ENCODE data around the gene C3orf49. TPM values are rescaled to one million over a fixed set of nuclear protein-coding genes. Genes with fewer than 3 reads are reported as not detected.

The C3orf49 gene
- total RNA-seq, 1 experiment from 2014 or later: not detected

DNA sequence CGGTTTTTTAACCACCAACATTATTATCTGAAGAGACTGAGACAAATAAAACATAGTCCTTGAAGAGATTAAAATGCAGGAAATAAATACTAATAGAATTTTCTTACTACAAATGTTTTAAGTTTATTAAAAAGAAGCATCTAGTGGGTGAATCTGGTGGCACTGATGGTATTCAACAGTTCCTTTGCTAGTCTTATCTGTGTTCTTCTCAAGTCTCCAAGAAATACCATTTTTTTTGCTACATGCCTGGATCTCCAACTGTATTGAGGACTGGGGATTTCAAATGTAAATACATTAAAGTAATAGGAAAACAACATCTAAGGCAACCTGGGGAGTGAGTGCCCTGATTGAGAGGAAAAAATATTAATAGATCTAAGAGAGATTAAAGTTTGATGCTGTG is 22.6 kb downstream of the C3orf49 start:
- no peak for DNase-seq (ENCODE audit: low read depth, low spot score)
- in situ Hi-C loops (cut with HindIII; ENCODE audit: low pct_unique_long_range_greater_than_20kb, low sequenced_read_pairs): no loop called here

DNA sequence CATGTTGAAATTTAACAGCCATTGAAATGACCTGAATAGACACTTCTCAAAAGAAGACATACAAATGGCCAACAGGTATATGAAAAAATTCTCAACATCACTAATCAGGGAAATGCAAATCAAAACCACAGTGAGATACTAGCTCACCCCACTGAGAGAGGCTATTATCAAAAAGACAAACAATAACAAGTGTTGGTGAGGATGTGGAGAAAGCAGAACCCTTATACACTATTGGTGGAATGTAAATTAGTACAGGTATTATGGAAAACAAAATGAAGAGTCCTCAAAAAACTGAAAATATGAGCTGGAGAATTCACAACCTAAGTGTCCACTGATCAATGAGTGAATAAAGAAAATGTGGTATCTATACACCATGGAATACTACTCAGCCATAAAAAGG is 23.0 kb downstream of the C3orf49 start:
- in situ Hi-C loops (cut with HindIII; ENCODE audit: low pct_unique_long_range_greater_than_20kb, low sequenced_read_pairs): no loop called here
- no peak for DNase-seq (ENCODE audit: low read depth, low spot score)

DNA sequence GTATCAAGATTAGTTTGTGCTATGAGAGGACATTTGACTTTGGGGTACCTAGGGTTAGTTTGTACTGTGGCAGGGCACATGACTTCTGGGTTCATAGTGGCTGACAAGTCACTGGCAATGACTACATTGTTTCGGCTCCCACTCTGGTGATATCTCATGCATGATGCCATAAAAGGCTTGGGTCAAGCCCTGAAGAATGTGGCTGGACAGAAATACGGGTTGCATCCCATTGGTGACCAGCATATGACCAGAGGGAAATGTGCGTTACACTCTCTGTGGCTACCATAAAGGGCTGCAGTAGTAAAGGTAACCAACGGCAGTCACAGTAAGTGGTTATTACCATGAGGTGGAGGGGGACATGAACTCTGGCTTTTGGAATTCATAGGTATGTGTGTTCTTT is 26.1 kb downstream of the C3orf49 start:
- in situ Hi-C loops (cut with HindIII; ENCODE audit: low pct_unique_long_range_greater_than_20kb, low sequenced_read_pairs): no loop called here
- DNase-seq (ENCODE audit: low read depth, low spot score): no peak

DNA sequence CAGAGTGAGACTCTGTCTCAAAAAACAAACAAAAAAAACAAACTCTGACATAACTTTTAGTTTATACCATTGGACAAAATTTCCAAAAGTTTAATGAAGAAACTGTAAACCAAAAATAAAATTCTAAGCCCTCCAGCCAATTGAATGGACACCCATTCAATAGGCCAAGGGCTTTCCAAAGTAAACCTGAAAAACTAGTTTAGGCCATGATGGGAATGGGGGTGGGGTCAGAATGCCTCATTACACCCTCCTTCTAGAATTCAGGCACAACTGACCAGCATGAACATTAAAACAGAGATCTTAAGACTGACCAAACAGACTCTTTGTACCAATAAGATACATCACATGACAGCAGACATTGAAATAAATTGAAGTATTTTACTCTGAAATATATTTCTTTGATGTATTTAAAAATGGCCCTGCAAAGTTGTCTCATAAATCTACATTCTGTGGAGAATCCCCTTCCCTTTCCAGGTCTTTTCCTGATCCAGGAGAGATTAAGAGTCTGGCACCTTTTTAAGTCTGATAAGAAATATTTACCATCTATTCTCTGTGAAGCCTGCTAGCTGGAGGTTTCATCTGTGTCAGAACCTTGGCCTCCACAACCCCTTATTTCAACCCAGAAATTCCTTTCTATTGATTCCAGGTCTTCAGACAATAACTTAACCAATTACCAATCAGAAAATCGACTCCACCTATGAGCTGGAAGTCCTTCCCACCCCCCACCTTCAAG is 28.8 kb downstream of the C3orf49 start:
- in situ Hi-C loops (cut with HindIII; ENCODE audit: low pct_unique_long_range_greater_than_20kb, low sequenced_read_pairs): no loop called here
- DNase-seq (ENCODE audit: low read depth, low spot score): no peak

DNA sequence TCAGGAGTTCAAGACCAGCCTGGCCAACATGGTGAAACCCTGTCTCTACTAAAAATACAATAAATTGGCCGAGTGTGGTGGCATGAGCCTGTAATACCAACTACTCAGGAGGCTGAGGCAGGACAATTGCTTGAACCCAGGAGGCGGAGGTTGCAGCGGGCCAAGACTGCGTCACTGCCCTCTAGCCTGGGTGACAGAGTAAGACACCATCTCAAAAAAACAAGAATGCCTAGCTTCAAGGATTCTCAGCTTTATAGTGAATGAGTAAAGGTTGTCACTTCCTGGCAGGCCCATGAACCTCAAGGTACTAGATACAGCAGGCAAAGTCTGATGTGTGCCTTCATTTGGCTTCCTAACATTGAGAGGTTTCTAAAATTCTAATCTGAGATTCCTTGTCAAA is 30.1 kb downstream of the C3orf49 start:
- DNase-seq (ENCODE audit: low read depth, low spot score): no peak
- in situ Hi-C loops (cut with HindIII; ENCODE audit: low pct_unique_long_range_greater_than_20kb, low sequenced_read_pairs): no loop called here

DNA sequence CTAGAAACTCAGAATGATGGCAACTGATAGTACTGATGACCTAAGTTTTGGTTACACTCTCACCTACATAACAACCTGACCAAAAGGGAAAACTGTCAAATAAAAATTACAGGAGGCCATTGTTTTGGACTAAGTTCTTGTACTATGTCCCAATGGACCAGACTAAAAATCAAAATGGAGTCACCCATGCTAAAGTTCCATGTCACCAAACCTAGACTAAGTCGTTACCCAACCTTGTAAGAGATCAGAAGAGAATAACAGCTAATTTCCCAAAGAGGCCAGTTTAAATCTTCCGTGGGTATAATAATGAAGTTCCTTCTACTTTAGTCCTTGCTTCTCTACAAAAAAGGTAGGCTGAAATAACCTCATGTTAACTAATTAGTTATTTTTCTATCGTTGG is 32.2 kb downstream of the C3orf49 start:
- in situ Hi-C loops (cut with HindIII; ENCODE audit: low pct_unique_long_range_greater_than_20kb, low sequenced_read_pairs): no loop called here
- DNase-seq (ENCODE audit: low read depth, low spot score): no peak

DNA sequence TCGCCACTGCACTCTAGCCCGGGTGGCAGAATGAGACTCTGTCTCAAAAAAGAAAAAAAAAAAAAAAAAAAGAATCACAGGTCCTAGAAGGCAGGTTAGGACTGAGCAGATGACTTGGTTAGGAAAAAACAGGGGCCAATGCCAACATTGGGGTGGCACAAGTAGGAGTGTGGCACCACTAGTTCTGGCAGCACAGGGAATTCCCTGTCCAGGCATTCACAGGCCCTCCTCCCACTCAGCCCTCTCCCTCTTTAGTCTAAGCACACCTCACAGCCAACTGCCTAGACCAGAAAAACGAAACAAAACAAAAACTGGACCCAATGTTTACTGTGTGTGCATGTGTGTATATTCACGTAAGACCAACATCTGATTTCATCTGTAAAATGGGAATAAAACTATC is 34.0 kb downstream of the C3orf49 start:
- in situ Hi-C loops (cut with HindIII; ENCODE audit: low pct_unique_long_range_greater_than_20kb, low sequenced_read_pairs): no loop called here
- DNase-seq (ENCODE audit: low read depth, low spot score): no peak

DNA sequence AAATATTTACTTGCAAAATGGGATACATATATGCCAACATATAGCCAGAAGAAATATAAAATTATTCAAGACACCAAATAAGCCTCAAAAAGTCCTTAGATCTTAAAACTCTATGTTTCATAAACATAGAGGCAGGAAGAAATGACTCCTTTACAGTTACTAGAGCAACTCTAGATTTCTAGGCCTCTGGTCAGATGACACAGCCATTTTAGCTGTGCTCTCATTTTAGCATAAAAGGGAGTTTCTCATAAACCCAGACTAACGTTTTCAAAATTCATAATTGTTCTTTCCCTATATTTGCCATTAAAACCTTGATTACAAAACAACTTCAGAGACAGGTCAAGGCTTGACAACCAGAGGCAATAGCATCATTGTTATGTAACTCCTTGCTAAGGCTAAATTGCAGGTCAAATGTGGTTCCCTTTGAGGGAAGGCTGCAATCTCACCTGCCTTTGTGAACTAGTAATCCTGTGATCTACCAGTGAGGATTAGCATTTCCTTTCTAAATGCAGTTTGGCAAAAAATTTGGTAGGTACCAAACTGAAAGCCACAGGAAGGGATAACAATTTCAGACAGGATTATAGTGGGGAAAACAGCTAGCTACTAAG is 36.3 kb downstream of the C3orf49 start:
- in situ Hi-C loops (cut with HindIII; ENCODE audit: low pct_unique_long_range_greater_than_20kb, low sequenced_read_pairs): no loop called here
- no peak for DNase-seq (ENCODE audit: low read depth, low spot score)

DNA sequence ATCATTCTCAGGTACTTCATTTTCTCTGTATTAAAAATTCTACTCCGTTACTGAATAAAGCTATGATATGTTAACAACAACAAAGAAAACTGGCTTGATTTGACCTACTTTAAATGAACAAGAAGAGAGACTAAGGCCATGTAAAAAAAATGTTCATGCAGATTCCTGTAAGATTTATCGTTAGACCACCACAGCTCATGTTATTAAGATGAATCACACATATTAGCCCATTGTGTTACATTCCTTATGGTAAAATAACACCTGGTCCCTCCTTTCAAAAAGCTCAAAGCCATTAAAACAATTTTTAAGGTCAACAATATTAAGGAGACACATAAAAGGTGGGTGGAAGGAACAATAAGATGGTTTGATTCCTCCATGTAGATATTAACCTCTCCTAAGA is 38.2 kb downstream of the C3orf49 start:
- in situ Hi-C loops (cut with HindIII; ENCODE audit: low pct_unique_long_range_greater_than_20kb, low sequenced_read_pairs): no loop called here
- no peak for DNase-seq (ENCODE audit: low read depth, low spot score)

DNA sequence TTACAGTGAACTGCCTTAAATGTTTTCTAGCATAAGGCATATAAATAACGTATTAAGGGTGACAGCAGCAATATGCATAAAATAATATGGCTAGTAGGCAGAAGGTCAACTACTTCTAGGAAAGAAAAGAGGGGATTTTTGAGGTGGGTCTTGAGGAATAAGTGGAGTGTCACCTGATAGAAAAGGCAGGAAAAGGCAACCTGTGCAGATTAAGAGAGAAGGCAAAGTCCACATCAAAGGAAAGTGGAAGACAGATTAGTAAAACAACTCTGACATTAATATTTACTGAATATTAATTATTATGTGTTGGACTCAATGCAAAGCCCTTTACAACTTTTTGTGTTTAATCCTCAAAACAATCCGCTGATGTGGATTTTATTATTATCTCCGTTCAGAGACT is 41.7 kb downstream of the C3orf49 start:
- DNase-seq (ENCODE audit: low read depth, low spot score): no peak
- in situ Hi-C loops (cut with HindIII; ENCODE audit: low pct_unique_long_range_greater_than_20kb, low sequenced_read_pairs): no loop called here

DNA sequence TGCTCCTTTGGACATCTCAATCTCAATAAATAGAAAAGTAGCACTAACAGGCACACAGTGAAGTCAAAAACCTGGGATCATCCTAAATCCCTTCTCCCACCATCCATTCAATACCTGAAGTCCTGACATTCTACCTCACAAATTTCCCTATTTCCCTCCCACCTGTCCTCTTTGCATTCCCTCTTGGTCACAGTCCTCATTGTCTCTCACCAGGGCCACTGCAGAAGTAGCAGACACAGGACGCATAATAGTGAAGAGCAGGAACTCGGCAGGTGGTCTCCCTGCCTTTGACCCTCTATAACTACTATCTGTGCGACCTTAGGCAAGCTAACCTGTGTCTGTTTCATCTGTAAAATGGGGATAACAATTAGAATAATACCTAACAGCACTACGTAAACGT is 42.2 kb downstream of the C3orf49 start:
- in situ Hi-C loops (cut with HindIII; ENCODE audit: low pct_unique_long_range_greater_than_20kb, low sequenced_read_pairs): no loop called here
- no peak for DNase-seq (ENCODE audit: low read depth, low spot score)

DNA sequence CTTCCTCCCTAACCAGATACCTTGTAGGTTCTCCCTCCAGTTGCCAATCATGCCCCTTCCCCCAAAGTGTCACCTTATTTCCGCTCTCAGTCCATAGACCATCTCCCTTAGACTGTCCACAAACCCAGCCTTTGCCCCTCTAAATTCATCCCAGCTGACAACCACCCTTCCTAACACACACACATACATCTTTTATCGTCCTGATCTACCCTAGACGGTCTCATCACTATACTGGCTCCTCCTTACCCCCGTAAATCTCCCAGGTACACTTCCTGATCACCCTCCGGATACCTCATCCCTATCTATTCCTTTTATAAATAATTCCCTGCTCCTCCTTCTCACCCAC is 43.7 kb downstream of the C3orf49 start:
- in situ Hi-C loops (cut with HindIII; ENCODE audit: low pct_unique_long_range_greater_than_20kb, low sequenced_read_pairs): no loop called here
- DNase-seq (ENCODE audit: low read depth, low spot score): no peak

DNA sequence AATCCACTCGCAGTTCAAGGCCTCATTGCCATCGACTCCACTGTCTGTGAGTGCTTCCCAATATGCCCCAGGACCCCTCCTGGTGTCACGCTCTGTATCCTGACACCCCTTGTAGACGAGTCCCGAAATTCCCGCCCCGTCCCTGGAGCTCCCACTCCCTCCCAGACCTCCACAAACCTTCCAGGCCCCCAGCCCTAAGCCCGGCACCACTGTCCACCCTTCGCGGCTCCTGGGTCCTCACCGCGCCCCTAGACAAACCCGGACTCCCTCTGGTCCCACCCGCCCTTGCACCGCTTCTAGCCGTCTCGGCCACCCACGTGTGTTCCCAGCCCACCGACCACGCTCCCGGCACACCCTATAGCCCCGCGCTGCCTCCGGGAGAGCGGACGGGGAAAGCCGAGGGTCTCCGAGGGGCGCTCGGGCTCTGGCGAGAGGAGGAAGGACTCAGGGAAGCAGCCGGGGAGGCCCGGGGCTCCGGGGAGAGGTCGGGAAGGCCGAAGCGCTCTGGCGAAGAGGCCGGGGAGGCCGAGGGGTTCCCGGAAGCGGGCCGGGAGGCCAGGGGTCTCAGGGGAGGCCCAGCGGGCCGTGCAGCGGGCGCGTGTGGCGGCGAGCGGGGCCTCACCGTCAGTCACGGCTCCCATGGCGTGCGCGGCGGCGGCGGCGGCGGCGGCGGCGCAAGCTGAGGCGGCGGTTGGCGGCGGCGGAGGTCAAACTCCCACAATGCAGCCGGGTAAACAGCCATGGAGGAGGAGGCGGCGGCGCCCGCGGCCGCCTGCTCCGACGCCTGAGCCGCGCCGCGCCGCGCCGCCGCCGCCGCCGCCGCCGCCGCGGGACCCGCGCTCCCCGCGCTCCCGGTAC is 44.3 kb downstream of the C3orf49 start, which contains the start of the genes ATXN7 and THOC7:
Gene ATXN7 (plus strand): TSS at position 718 of the 858 bp plus-strand sequence. CDS start 48,732 bp downstream, outside the sequence.
Gene THOC7 (minus strand): TSS at position 656 of the 858 bp plus-strand sequence. CDS start 15 bp downstream, at position 641.
- peak; percentile 68 for DNase-seq (ENCODE audit: low read depth, low spot score)
- in situ Hi-C loops (cut with HindIII; ENCODE audit: low pct_unique_long_range_greater_than_20kb, low sequenced_read_pairs): no loop called here

DNA sequence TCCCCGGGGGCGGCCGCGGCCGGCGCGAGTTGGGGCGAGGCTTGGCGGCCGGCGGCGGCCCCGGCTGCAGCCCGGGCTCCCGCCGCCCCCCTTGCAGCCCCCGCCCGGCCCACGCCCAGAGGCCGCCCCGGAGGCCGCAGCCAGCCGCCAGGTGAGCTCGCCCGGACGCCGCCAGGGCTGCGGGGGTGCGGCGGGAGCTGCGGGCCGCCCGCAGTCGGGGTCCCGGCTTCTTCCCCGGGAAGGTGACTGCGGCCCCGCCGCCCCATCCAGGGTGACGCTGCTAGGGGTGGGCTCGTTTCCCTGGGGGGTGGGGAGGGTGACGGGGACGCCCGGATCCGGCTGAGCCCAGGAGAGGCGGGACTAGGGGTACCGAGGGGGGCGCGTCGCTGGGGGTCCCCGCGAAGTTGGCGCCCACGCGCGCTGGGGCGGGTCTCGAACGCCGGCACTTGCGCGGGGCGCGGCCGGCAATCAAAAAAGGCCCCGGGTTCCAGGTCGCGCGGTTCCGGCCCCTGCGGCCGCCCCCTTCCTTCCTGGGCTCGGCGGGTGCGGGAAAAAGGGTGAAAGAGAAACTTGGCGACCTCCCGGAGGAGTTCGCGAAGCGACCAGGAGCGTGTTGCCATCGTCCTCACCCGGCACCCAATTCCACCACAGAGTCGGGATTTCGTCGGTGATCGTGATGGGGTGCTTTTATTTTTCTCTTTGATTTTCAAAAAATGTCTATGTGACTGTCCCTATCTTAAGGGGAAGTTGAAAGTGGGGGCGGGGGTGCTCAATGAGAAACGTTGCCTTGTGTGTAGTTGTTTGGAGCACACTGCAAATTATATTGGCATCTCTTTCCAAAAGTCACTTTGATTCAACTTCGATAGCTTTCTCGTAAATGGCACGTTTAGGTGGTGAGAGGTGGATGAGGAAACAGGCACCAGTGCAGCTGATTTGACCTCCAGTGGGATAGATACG is 45.2 kb downstream of the C3orf49 start:
- DNase-seq (ENCODE audit: low read depth, low spot score): no peak
- in situ Hi-C loops (cut with HindIII; ENCODE audit: low pct_unique_long_range_greater_than_20kb, low sequenced_read_pairs): no loop called here

DNA sequence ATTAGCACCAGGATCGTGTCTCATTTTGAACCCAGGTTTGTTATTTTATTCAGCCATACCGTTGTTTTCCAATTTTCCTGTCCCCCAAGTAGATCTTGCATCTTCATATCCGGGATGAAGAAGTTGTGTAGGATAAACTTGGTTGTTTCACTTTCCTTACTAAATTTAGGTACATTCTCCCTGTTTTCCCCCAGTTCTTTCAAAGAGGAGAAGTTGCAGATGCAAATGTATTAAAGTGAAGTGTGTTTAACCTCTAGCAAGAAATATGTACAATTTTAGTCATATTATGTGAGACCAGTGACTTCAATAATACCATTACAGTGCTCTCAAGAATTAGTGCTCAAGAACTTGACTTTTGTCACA is 45.8 kb downstream of the C3orf49 start:
- in situ Hi-C loops (cut with HindIII; ENCODE audit: low pct_unique_long_range_greater_than_20kb, low sequenced_read_pairs): no loop called here
- DNase-seq (ENCODE audit: low read depth, low spot score): no peak

DNA sequence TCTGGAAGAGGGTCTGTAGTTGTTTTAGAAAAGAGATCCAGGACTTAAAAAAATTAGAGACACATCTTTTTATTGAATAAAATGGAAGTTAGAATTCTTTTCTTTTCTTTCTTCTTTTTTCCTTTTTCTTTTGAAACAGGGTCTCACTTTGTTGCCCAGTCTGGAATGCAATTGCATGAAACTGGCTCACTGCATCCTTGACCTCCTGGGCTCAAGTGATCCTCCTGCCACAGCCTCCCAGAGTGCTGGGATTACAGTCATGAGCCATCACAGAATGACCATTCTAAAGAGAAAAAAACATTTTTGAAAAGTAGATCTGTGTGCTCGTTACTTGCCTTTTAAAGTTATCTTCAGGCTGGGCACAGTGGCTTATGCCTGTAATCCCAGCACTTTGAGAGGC is 48.1 kb downstream of the C3orf49 start:
- in situ Hi-C loops (cut with HindIII; ENCODE audit: low pct_unique_long_range_greater_than_20kb, low sequenced_read_pairs): no loop called here
- no peak for DNase-seq (ENCODE audit: low read depth, low spot score)

DNA sequence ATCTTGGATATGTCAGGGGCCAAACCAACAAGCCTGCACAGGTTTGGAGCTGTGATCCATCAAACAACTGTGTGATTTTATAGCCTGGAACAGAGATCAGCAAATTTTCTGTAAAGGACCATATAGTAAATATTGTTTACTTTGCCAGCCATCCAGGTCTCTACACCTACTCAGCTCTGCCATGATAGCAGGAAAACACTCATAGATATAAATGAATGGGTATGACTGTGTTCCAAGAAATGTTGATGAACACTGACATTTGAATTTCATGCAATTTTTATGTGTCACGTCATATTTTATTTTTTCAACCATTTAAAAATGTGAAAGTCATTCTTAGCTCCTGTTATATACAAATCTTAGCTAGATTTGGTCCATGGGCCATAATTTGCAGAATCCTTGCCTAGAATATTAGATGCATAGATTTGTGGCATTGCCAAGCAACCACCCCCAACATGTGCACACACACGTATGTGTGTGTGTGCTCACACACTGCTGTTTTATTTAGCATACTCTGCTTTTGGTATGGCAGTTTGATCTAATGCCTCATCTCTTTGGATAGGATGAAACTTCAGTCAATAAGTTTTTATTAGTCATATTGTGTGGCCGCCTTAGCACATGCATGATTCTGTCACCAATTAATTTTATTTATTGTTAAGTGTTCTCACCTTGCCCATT is 51.0 kb downstream of the C3orf49 start:
- in situ Hi-C loops (cut with HindIII; ENCODE audit: low pct_unique_long_range_greater_than_20kb, low sequenced_read_pairs): no loop called here
- DNase-seq (ENCODE audit: low read depth, low spot score): no peak
